ENCODE results near the gene TTC1. TPM values are rescaled to one million over a fixed set of nuclear protein-coding genes. Genes with fewer than 3 reads are reported as not detected.
"Not testable (repeated sequence)": the region's sequence is repeated elsewhere in the genome, so short reads cannot be mapped to it uniquely, and the experiment has no call there.

The TTC1 gene
- total RNA-seq, 1 donor from 2014 or later, result 114 TPM

DNA sequence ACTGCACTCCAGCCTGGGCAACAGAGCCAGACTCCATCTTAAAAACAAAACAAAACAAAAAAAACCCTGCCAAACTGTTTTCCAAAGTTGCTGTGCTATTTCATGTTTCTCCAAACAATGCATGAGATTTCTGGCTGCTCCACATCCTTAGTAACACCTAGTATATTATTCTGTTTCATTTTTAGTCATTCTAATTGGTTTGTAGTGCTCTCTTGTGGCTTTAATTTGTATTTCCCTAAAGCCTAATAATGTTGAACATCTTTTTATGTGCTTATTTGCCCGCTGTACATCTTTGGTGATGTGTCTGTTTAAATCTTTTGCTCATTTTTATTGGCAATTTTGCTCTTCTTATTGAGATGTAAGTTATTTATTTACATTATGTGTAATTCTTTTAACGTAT is 18.4 kb upstream of the TTC1 start:
- DNase-seq (ENCODE audit: missing footprints) (no peak), ATAC-seq (no peak)
- intact Hi-C loops (cut with DNase I), result no loop called here

DNA sequence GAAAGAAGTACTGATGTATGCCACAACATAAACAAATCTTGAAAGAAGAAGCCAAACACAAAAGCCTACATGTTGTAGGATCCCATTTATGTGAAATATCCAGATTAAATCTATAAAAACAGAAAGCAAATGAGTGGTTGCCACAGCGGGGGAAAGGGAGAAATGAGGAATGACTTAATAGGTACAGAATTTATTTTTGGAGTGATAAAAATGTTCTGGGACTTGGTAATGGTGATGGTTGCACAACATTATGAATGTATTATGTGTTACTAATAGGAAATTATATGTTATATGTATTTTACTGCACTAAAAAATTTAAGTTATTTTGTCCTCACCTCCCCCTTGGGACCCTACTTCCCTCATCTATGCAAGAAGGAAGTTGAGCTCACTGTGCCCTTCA is 16.4 kb upstream of the TTC1 start:
- DNase-seq (ENCODE audit: missing footprints) (no peak), ATAC-seq (no peak)
- intact Hi-C loops (cut with DNase I), result no loop called here

DNA sequence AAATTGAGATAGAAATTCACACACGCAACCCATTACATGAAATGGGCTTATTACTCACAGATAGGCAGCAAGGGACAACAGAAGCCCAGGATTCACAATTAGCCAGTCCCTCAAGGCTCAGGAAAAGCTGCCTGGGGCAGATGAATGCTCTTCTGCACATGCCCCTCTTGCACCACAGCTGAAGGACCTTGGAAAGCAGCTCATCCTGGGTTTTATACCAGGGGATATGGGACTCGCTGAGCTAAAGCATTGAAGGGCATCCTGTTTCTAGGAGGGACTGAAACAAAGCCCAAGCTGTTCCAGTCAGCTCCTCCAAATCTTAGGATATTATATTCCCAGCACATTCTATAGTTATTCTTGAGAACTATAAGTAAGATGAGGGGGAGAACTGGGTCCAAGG is 15.7 kb upstream of the TTC1 start:
- ATAC-seq (no peak), DNase-seq (ENCODE audit: missing footprints) (no peak)
- intact Hi-C loops (cut with DNase I), result no loop called here

DNA sequence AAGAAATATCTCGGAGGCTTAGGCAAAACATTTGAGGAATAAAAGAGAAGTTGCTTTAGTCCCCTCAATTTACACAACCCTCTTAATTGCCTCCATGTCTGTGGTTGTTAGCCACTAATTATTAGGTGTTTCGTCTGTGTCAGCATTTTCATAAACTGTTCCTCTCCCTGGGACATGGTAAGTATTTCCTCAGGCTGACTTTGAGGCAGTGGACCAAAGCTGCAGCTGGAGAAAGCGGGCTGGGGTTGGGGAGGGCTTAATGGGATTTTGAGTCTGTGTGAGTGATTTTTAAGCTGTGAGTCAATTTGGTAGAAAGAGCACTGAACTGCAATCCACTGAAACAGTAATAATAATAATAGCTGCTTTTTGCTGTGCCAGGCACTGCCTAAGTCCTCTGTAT is 13.0 kb upstream of the TTC1 start:
- no peak for DNase-seq (ENCODE audit: missing footprints)
- no peak for ATAC-seq
- intact Hi-C loops (cut with DNase I), result no loop called here

DNA sequence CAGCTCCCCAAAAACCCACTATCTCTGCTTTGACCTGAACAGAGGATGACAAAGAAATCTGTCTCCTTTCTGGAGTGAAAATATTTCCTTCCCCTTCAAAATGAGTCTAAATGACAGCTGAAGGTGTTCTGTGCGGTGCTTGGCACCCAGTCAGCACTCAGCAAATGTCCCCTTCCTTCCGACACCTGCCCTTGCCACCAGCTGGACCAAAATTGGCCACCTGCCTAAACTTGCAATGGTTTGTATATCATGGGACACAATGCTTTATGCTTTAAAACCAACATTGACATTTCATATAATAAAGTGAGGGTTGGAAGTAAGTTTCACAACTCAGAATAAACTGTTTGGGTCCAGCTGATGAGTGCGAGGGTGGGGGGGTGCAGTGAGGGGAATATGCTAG is 7.5 kb upstream of the TTC1 start:
- DNase-seq (ENCODE audit: missing footprints), result no peak
- intact Hi-C loops (cut with DNase I), result loop anchor here (10.0 kb wide), 1 partner anchor 827 kb away; no protein-coding TSS in a partner anchor
- ATAC-seq, result no peak

DNA sequence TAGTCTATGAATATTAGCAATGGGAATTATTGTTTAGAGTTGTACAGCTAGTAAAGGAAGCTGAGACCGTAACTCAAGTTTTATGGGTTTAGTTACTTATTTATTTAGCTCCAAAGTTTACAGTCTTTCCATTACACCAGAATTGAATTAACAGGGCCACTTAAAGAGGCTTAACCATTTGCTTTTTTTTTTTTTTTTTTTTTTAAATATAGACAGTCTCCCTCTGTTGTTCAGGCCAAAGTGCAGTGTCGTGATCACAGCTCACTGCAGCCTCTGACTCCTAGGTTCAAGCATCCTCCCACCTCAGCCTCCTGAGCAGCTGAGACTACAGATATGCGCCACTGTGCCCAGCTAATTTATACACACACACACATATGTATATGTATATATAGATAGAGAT is 1.4 kb upstream of the TTC1 start:
- ATAC-seq (no peak), DNase-seq (ENCODE audit: missing footprints) (no peak)
- intact Hi-C loops (cut with DNase I), result loop anchor here (10.0 kb wide), 1 partner anchor 833 kb away; no protein-coding TSS in a partner anchor

DNA sequence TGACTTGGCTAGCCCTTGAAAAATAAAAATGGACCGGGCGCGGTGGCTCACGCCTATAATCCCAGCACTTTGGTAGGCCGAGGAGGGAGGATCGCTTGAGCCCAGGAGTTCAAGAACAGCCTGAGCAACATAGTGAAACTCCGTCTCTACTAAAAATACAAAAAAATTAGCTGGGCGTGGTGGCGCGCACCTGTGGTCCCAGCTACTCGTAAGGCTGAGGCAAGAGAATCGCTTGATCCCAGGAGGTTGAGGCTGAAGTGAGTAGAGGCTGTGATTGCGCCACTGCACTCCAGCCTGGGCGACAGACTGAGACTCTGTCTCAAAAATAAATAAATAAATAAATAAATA is 436 bp upstream of the TTC1 start:
- intact Hi-C loops (cut with DNase I), result loop anchor here (10.0 kb wide), 1 partner anchor 834 kb away; no protein-coding TSS in a partner anchor
- ATAC-seq, result not testable (repeated sequence)
- DNase-seq (ENCODE audit: missing footprints), result peak; percentile 61

DNA sequence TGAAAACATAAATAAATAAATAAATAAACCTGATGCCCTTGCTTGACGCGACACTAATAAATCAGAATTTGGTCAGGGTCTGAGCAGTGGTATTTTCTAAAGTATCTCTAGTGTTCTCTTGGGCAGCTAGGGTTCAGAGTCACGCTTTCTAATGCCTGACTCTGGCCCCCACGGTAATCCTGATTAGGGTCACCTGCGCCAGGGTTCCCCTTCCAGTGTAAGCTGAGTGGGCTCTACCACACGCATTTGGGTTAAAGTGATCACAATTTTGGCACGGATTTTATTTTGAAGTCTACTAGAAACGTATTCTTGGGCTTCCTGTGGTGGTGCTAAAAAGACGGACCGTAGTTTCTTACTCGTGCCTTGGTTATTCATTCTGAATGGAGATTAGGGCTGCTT is 651 bp downstream of the TTC1 start:
- DNase-seq (ENCODE audit: missing footprints) (no peak), ATAC-seq (peak; percentile 18)
- intact Hi-C loops (cut with DNase I), result loop anchor here (10.0 kb wide), 1 partner anchor 835 kb away; no protein-coding TSS in a partner anchor

DNA sequence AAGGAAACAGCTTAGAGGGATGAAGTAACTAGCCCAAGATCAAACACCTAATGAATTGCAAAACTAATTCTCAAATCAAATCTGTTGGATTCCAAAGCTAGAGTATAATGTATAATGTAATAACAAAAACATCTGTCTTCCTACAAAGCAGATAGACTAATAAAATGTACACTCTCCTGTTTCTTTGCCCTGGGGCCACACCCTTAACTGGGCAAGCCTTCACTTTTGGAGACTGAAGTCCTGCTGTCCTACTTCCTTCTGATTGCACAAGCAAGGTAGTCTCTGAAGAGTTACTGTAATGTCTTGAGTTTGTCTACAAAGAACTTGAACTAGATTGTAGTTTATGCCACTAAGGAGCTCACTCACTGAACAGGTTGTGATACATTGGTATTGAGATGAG is 2.5 kb downstream of the TTC1 start:
- ATAC-seq, result no peak
- intact Hi-C loops (cut with DNase I), result no loop called here
- no peak for DNase-seq (ENCODE audit: missing footprints)

DNA sequence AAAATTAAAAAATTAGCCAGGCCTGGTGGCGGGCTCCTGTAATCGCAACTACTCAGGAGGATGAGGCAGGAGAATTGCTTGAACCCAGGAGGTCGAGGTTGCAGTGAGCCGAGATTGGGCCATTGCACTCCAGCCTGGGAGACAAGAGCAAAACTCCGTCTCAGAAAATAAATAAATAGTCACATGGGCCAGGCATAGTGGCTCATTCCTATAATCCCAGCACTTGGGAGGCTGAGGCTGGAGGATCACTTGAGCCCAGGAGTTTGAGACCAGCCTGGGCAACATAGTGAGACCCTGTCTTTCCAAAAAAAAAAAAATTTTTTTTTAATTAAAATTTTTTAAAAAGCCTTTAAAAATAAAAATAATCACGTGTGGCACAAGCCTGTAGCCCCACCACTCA is 5.3 kb downstream of the TTC1 start:
- intact Hi-C loops (cut with DNase I); DNase-seq (ENCODE audit: missing footprints); ATAC-seq: not testable (repeated sequence)

DNA sequence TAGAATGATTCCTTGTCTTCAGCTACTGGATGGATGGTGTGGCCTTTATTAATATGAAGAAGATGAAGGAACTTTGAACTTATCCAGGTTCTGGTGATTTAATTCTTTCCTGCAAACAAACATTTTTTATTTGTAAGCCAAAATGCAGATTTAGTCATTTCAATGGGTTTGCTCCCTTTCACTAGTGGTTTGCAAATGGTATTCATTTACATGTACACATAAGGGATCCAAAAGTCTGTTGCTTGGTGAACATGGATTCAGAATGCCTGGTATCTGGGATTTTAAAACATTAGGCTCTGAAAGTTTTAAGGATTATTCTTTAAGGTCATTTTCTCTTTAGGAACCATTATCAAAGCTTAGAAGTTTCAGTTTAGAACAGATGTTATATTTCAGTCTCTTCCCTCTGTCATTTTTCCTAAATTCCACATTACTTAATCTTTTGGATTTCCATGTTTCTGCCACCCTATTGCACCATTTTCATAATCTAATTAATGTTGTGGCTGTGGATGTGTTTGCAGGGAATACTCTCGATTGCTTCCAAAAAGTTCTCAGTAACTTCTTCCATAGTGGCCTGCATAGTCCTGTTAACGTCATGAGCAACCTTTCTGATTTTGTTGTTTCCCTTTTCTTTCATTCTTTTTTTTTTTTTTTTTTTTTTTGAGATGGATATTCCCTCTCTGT is 10.1 kb downstream of the TTC1 start:
- intact Hi-C loops (cut with DNase I), result no loop called here
- no peak for DNase-seq (ENCODE audit: missing footprints)
- no peak for ATAC-seq

DNA sequence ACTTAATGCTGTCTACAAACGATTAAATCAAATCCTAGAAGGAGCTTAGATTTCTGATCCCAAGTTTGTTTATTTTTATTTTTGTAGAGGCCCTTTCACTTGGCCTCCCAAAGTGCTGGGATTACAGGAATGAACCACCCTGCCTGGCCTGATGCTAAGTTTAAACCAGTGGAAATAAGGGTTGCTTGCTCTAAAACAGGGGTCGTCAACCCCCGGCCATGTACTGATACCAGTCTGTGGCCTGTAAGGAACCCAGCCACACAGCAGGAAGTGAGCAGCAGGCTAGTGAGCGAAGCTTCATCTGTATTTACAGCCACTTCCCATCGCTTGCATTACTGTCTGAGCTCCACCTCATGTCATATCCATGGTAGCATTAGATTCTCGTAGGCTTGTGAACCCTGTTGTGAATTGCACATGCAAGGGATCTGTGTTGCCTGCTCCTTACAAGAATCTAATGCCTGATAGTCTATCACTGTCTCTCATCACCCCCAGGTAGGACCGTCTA is 11.4 kb downstream of the TTC1 start:
- no peak for ATAC-seq
- intact Hi-C loops (cut with DNase I), result loop anchor here (5.0 to 10.0 kb wide), 3 partner anchors 97 to 372 kb away; partner anchors contain the start of gene PWWP2A
- DNase-seq (ENCODE audit: missing footprints), result no peak

DNA sequence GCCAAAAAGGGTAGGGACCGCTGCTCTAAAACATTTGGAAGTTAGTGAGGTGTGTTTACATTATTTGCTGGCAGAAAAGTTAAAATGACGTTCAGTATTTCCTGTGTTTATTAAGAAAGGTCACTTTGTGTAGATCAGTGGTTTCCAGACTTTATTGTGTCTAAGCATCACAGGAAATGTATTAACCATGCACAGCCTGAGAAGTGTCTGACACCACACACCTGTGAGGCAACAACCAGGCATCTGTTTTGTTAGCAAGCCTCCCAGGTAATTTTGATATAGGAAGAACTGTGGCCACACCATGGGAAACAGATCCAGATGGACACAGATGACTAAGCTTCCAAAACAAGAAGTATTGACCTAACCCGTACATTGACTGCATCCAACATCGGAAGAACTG is 12.0 kb downstream of the TTC1 start:
- intact Hi-C loops (cut with DNase I), result loop anchor here (5.0 to 10.0 kb wide), 3 partner anchors 96 to 371 kb away; partner anchors contain the start of gene PWWP2A
- DNase-seq (ENCODE audit: missing footprints) (no peak), ATAC-seq (no peak)

DNA sequence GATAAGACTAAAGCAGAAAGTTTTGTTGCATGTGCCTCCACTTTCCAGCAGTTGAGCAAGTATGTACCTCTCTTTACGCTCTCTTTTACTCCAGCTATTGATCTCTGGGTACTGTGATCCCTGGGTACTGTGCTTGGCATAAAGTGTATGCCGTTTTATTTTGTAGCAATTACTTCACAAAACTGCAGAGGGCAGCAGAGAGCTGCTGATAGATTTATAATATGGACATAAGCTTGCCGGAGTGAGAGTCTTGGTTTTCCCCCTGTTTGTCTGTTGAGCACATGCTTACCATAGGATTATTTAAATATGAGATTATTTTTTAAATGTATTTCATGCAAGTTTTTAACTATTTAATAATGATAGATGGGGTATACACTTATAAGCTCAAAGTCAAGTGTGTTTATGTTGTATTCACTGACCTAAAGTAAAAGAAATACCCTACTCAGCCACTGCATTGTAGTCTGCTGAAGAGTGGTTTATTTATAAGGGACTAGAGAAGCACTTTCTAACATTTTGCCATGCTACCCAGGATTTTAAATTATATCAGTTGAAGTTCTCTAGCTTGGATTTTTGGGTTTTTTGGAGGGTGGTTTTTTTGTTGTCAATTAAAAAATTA is 13.0 kb downstream of the TTC1 start:
- DNase-seq (ENCODE audit: missing footprints) (no peak), ATAC-seq (peak; percentile 87)
- intact Hi-C loops (cut with DNase I), result loop anchor here (2.0 to 10.0 kb wide), 5 partner anchors 95 to 370 kb away; partner anchors contain the start of gene PWWP2A

DNA sequence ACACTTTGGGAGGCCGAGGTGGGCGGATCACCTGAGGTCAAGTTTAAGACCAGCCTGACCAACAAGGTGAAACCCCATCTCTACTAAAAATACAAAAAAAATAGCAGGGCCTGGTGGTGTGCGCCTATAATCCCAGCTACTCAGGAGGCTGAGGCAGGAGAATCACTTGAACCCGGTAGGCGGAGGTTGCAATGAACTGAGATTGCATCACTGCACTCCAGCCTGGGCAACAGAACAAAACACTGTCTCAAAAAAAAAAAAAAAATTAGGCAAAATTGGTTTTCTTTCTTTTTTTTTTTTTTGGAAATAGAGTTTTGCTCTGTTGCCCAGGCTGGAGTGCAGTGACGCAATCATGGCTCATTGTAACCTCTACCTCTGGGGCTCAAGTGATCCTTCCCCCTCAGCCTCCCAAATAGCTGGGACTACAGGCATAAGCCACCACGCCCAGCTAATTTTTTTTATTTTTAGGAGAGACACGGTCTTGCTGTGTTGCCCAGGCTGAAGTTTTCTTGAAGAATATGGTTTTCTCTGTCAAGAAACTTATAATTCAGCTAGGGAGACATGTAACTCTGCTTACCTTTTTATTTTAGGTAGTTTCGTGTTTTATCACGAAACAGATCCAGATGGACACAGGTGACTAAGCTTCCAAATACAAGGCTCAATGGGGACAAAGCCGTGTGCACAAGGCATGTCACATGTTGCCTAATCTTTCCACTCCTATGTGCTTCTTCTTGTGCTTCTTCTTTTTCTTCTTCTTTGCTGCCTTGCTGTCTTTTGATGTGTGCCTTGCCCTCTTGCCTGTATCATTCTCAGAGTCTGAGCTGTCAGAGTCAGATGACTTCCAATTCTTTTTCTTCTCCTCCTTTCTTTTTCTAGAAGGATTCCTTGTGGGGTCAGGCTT is 14.3 kb downstream of the TTC1 start:
- no peak for DNase-seq (ENCODE audit: missing footprints)
- no peak for ATAC-seq
- intact Hi-C loops (cut with DNase I), result loop anchor here (2.0 to 10.0 kb wide), 5 partner anchors 94 to 369 kb away; partner anchors contain the start of gene PWWP2A

DNA sequence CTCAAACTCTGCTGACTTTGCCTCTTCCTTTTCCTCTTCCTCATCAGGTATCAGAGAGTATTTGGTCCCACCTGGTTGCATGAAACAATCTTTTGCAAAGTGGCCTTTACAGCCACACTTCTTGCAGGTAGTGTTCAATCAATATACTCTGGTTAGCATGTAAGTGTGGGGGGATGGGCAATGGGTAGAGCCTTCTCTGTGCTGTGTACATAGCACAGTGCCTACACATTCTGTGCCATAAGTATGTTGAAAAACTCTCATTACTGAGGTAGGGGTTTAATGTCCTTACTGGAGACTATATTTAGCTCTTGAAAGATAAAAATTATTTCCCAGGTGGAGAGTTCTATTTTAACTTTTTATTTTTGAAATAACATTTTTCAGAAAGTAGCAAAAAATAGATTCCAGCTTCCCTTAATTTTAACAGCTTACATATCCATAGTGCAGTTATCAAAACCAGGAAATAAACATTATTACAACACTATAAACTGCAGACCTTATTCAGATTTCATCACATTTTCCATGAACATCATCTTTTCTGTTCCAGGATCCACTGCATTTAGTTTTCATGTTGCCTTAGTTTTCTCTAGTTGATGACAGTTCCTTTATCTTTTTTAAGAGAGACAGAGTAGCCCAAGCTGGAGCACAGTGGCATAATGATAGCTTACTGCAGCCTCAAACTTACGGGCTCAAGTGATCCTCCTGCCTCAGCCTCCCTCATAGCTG is 15.1 kb downstream of the TTC1 start:
- no peak for ATAC-seq
- no peak for DNase-seq (ENCODE audit: missing footprints)
- intact Hi-C loops (cut with DNase I), result loop anchor here (2.0 to 10.0 kb wide), 5 partner anchors 93 to 368 kb away; partner anchors contain the start of gene PWWP2A

DNA sequence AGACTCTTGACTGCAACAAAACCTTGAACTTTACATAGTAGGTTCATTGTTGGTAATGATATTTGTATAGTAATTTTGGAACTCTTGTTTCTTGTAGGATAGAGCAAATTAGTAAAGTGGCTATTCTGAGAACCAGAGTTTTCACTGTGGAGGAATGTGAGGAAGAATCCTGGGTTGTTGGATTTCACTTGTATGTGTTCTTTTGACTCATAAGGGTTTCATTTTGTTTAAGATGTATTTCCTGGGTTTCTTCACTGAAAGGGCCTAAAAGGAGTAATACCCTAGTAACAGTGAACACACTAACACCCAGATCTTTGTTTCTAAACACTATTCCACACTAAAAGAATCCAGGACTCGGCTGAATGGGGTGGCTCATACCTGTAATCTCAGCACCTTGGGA is 20.1 kb downstream of the TTC1 start:
- ATAC-seq, result no peak
- DNase-seq (ENCODE audit: missing footprints), result no peak
- intact Hi-C loops (cut with DNase I), result loop anchor here (10.0 kb wide), 1 partner anchor 236 kb away; no protein-coding TSS in a partner anchor

DNA sequence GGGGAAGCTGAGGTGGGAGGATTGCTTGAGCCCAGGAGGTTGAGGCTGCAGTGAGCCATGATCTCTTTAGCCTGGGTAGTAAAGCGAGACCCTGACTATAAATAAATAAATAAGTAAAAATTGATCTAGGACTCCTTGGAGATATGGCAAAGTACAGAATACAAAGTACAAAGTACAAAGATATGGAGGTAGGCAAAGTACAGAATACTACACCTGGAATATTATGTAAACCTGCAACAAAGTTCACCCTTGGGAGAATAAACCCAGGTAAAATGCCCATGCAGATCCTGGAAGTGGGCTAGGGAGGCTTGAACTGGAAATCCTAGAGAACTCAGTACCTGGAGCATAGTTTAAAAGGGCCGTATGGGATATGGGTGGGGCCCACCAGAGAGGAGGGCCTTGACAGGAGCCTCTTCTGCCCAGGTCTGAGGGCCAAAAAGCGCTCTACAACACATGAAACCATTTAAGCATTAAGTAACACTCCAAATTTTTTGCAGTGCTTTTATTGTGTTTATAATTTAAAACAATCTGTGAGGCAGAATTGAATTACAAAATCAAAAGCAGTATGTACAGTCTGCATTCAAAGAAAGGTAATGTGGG is 20.7 kb downstream of the TTC1 start:
- no peak for ATAC-seq
- intact Hi-C loops (cut with DNase I), result loop anchor here (10.0 kb wide), 1 partner anchor 235 kb away; no protein-coding TSS in a partner anchor
- DNase-seq (ENCODE audit: missing footprints), result no peak

Data from Right ventricle myocardium inferior (tissue), 1 donor.